HG02642 (cell line): ENCODE data around the gene PRRG2.

Experiments used
- ATAC-seq: cut with Tn5 transposase; IDR thresholded peaks from one replicate; pipeline ENCODE4 v1.9.1; 2021; ENCODE audit warnings: mild to moderate bottlenecking; ENCODE audit not compliant: unreplicated experiment, poor library complexity

PRRG2 gene

GRCh38 chr19:49585023-49585422 lies 3.9 kb downstream of the PRRG2 start:
- no peak for ATAC-seq

GRCh38 chr19:49587227-49587626 lies 6.1 kb downstream of the PRRG2 start:
- ATAC-seq: no peak

- ATAC-seq: no peak
Observed at GRCh38 chr19:49588365-49589122, 7.4 kb downstream of the PRRG2 start.

DNA sequence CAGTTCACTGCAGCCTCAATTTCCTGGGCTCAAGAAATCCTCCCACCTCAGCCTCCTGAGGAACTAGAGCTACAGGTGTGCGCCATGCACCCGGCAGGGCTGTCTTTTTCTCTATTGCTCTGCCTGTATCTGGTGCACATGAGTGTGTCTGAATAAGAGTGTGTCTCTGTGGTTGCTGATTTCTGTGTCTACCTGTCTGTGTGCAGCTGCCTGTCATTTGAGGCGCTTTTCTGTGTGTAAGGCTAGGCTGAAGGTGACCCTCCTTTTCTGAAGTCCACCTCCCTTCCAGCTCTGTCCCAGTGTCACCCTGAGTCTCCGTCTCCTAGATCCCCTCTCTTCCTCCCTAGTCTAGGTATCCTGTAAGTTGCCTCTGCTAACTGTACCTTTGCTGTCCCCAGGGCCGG lies 8.4 kb downstream of the PRRG2 start:
- ATAC-seq: no peak

DNA sequence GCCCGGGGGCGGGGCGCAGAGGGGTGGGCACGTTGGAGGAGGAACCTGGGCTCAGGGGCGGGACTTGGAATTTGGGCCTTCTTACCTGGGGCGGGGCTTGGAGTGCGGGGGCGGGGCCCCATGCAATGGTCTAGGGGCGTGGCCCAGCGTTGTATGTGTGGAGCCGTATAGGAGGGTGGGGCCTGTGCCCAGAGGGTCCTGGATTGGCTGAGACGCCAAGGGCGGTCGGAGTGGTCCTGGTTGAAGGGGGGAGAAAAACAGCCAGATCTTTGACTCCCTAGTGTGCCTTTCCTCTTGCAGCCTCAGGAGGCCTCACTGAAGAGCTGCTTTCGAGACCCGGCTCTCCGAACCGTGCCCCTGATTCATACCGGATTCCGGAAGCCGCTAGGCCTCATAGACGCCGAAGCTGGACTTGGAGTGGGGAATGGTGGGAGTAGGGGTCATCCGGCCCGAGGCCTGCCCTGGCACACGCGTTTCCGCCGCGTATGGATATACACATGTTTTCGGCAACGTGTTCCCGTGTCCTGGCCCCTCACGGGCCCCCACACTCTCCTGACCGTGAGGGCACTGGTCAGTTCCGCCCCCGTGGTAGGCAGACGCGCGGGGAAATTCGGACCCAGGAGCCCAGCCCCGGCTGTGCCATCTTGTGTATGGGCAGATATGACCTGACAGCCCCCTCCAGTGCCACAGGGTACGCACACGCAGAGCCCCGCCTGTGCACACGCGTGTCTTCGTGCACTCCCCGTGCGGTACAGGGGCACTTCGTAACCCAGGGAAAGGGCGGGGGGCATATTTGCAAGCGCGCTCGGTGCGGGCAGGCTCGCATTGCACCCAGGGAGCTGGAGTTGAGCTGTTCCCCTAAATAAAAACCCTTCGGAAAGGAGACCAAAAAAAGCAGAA lies 9.2 kb downstream of the PRRG2 start:
- ATAC-seq: peak; percentile 60

- ATAC-seq: peak; percentile 26
Observed at GRCh38 chr19:49590971-49591730, 10.0 kb downstream of the PRRG2 start, which contains the start of gene PRR12. TSS of gene PRR12 (plus strand) at chr19:49591182. CDS start at chr19:49591655, 473 bp downstream.

DNA sequence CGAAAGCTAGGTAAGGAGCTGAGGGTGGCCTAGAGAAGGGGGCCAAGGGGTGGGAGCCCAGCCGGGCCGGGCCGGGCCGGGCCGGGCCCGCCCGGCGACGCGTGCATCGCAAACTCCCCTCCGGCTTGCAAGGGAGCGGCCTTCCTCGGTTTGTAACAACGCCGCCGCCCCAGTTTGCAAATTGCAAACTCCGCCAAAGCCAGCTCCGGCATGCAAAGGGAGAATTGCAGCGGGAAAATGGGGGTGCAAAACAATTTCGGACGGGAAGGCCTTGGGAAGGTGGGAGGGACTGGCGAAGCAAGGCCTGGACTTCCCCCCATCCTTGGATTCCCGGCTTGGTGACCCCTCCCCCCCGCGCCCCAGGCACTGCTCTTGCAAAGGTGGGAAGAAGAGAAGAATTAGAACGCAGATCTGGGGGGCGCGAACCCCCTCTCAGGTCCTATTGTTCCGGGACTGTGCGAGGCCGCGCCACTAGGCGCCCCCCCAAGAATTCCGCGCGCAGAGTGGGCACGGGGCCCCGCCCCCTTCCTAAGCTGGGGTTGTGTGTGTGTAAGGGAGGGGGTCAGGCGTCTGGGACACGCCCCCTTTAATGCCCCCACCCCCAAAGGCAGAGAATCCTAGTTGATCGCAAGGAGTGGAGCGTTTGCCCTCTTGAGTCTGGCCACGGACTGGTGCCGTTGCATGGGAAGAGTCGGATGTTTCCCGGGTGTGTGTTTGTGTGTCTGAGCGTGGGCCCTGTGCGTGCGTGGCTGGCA lies 10.8 kb downstream of the PRRG2 start:
- ATAC-seq: no peak

DNA sequence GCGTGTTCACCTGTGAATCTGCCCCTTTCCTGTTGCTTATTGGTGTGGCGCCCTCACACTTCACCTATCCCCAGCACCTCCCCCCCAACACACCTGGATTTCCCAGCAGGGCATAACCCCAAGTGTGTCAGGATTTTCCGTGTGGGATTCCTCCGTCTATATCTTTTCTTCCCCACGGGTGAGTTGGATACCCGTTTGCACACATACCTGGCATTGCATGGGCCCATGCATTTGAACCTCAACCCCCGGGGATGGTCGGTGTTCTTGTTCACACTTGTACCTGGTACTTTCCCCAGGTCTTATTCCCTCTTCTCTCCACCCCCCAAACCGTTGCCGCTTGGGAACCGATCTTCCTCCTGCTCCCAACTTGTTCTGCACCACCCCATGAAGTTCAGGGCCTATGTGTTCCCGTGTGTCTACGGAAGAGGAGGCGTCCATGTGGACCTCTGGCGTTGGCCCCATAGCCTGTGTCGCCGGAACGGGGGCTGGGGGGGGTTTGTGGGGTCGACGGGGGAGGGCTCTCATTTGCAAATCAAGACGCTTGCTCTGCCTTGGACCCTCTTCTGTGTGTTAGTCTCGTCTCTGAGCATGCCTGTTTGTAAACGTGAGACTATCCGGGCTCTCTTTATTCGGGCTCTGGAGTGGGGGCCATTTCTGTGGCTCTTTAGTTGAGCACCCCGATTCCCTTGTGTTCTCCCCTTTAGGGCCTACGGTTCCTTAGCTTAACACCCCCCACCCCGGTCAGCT lies 11.5 kb downstream of the PRRG2 start:
- ATAC-seq: no peak

DNA sequence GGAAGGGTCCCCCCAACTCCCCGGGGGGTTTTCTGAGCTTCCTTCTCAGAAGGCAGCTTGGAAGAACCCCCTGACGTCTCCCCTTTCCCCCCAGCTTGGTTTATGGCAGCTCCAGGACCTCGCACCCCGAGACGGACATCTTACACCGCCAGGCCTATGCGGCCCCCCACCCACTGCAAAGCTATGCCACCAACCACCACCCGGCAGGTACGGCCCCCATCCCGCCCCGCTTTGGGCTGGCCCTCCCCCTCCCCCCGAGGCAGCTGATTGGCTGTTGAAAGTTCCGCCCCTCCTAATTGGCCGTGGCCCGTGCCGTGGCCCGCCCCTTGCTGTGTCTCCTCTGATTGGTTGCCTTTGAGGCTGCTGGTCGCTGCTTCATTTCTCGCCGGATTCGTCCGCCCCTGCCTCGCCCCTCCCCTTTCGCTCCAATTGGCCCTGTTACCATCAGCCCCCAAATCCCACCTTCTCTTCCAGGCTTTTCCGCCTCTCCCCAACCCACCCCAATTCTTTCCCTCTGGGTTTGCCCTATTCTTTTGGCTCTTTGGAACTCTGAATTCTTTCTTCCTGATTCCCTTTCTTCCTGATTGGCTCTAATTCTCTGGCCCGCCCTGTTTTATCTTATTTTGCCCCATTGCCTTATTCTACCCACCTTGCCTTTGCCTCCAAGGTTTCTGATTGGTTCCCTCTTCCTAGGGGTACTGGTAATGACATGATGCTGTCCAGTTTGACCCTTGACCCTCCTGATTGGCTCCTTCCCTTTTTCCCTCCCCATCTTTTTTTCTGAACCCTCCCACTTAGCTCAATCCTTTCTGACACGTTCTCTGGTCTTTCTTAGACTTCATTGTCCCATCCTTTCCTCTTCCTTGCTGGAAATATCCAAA lies 12.4 kb downstream of the PRRG2 start:
- peak; percentile 52 for ATAC-seq

DNA sequence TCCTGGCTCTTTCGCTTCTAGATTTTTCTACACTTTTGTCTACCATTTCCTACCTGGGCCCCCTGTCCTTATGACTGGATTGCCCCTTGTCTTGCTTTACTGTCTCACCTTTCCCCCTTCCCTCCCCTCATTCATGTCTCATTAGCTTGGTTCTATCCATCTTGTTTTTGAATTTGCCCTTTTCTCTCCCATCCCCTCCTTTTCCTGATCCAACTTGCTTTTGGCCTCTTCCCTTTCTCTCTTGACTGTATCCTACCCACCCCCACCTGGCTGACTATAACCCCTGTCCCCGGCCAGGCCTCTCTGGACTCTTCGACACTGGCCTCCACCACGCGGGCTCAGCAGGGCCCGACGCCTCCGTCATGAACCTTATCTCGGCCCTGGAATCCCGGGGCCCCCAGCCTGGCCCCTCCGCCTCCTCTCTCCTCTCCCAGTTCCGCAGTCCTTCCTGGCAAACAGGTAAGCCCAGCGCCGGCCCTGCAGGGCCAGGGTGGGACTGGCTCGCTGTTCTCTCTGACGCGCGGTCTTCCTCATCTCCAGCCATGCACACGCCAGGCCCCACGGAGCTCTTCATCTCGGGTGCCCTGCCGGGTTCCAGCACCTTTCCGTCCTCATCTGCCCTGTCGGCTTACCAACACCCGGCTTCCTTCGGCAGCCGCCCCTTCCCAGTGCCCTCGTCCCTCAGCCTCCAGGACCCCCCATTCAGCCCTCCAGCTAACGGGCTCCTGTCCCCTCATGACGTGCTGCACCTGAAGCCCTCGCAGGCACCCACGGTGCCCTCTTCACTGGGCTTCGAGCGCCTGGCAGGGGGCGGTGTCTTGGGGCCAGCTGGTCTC lies 13.3 kb downstream of the PRRG2 start:
- ATAC-seq: no peak

DNA sequence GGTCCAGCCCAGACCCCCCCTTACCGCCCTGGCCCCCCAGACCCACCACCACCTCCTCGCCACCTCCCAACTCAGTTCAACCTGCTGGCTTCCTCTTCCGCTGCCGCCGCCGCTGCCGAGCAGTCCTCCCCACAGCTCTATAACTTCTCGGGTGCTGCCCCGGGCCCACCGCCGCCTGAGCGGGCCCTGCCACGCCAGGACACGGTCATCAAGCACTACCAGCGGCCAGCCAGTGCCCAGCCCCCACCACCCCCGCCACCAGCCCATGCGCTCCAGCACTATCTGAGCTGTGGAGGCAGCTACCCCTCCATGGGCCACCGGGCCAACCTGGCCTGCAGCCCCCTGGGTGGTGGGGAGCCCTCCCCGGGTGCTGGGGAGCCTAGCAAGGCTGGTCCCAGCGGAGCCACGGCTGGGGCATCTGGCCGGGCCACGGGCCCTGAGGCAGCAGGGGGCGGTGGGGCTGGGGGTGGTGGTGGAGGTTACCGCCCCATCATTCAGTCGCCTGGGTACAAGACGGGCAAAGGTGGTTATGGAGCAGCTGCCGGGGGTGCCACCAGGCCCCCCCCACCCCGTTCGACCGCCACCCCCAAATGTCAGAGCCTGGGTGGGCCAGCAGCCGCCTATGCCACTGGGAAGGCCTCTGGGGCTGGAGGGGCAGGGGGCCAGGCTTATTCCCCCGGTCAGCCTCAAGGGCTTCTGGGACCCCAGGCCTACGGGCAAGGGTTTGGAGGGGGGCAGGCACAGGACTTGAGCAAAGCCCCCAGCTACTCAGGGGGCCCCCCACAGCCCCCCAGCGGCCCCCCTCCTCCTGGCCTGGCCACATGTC lies 14.1 kb downstream of the PRRG2 start:
- ATAC-seq: no peak

- no peak for ATAC-seq
Observed at GRCh38 chr19:49595819-49596404, 14.8 kb downstream of the PRRG2 start.

GRCh38 chr19:49596407-49596806 lies 15.3 kb downstream of the PRRG2 start:
- ATAC-seq: no peak

- no peak for ATAC-seq
Observed at GRCh38 chr19:49596954-49597702, 16.0 kb downstream of the PRRG2 start.

- ATAC-seq: no peak
Observed at GRCh38 chr19:49597703-49597974, 16.5 kb downstream of the PRRG2 start.
